Mucosa of gallbladder (tissue), 1 donor: Measurements from ENCODE around the gene KCNH1. TPM values are rescaled to one million over a fixed set of nuclear protein-coding genes. Genes with fewer than 3 reads are reported as not detected.
"Not testable (repeated sequence)": the region's sequence is repeated elsewhere in the genome, so short reads cannot be mapped to it uniquely, and the experiment has no call there.

Experiments used
- DNase-seq: peaks from one replicate; pipeline ENCODE4 v3.0.0-alpha.2; 2020; ENCODE audit warnings: low spot score
- total RNA-seq: library from RNA; stranded (reverse); gene quantifications from one replicate; pipeline ENCODE4 v1.2.1, GENCODE V29; 2021
- donor health status: DM: no; HTN: no; CAD: no.

The KCNH1 gene
- total RNA-seq, 1 donor from 2014 or later: 1.4 TPM

DNA sequence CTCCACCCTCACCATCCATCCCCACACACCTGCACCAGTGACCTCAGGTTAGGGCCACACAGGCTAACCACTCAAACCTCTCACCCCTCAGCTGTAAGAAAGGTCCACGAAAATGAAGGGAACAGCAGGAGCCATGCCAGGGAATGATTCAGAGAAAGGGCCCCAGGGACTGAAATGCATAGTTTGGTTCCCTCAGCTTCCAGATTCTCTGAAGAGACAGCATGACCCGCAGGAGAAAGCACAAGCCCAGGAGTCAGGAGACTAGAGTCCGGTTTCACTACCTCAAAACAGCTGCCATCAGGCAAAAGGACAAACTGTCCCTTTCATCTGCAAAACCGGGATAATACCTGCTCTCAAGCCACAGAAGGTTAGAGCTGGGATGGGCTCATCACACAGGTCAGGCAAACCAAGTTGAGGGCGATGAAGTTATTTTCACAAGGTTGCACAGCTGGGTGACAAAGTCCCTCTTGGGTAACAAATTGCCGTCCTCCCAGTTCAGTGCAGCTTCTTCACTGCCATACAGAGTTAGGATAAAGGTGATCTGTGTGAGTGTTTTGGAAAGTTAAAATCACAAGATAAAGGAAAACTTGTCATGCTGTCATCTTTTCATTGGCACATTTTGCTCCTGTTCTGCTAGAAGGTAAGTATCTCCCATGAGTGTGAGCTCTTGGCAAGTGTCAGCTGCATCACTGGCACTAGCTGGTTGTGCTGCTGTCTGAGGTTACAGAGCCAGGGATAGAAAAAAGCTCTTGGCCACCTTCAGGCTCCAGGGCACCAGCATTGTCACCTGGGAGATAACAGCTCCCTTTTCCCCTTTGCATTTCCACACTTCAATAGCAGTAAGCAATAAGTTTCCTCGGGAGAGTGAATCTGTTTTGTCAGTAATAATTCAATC, 120.4 kb downstream of the KCNH1 start:
- no peak for DNase-seq

DNA sequence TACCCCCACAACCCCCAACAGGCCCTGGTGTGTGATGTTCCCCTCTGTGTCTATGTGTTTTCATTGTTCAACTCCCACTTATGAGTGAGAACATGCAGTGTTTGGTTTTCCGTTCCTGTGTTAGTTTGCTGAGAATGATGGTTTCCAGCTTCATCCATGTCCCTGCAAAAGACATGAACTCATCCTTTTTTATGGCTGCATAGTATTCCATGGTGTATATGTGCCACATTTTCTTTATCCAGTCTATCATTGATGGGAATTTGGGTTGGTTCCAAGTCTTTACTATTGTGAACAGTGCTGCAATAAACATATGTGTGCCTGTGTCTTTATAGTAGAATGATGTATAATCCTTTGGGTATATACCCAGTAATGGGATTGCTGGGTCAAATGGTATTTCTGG, 122.8 kb downstream of the KCNH1 start:
- DNase-seq: not testable (repeated sequence)

GRCh38 chr1:211009944-211010343, 124.0 kb downstream of the KCNH1 start:
- no peak for DNase-seq

- DNase-seq: no peak
Measured at GRCh38 chr1:211007830-211008229, 126.1 kb downstream of the KCNH1 start.

DNA sequence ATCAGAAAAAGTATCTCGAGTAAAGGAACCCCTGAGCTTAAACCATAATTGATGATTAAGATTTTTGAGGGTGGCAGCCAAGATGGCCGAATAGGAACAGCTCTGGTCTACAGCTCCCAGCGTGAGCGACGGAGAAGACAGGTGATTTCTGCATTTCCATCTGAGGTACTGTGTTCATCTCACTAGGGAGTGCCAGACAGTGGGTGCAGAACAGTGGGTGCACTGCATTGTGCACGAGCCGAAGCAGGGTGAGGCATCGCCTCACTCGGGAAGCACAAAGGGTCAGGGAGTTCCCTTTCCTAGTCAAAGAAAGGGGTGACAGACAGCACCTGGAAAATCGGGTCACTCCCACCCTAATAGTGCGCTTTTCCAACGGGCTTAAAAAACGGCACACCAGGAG, 138.0 kb downstream of the KCNH1 start:
- DNase-seq: not testable (repeated sequence)

- no peak for DNase-seq
Measured at GRCh38 chr1:210992837-210993236, 141.1 kb downstream of the KCNH1 start.

DNA sequence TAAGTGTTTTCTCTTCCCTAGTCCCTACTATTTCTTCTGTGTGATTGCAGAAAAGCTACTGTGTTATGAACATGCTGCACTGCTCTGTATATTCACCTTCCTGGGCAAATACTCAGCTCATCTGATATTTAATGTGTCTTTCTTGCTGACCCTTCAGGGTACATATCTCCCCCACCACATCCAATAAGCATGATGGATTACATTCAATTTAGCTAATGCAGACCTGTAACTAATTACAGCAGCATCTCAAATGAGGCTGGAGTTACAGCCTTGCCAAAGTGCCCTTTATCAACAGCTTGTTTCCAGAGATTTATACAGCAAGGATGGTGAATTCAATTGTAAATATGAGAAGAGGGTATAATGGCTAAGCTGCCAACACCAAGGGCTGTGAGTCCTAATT, 144.0 kb downstream of the KCNH1 start:
- no peak for DNase-seq

GRCh38 chr1:210981490-210981889, 152.5 kb downstream of the KCNH1 start:
- DNase-seq: no peak

DNA sequence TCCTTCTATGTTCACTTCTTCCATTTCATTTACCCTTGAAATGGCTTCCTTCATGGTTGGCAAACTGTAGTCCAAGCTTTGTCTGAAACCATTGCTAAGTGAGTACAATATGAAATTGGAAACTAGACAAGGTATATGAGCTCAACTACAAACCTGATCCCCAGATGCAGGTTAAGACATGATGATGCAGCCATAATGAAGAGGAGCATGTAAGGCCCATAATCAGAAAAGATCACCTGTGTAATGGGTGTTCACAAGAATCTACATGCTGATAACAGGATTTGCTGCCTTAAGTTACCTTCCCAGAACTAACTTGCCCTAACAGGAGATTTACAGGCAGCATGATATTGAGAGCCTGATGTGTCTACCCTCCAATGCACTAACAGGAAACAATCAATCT, 153.9 kb downstream of the KCNH1 start:
- DNase-seq: no peak

GRCh38 chr1:210978974-210979354, 155.0 kb downstream of the KCNH1 start:
- no peak for DNase-seq

- no peak for DNase-seq
Measured at GRCh38 chr1:210978316-210978973, 155.5 kb downstream of the KCNH1 start.

- DNase-seq: no peak
Measured at GRCh38 chr1:210951279-210951678, 182.7 kb downstream of the KCNH1 start.

- peak; percentile 34 for DNase-seq
Measured at GRCh38 chr1:210949940-210950546, 183.9 kb downstream of the KCNH1 start.

GRCh38 chr1:210949489-210949888, 184.5 kb downstream of the KCNH1 start:
- no peak for DNase-seq

DNA sequence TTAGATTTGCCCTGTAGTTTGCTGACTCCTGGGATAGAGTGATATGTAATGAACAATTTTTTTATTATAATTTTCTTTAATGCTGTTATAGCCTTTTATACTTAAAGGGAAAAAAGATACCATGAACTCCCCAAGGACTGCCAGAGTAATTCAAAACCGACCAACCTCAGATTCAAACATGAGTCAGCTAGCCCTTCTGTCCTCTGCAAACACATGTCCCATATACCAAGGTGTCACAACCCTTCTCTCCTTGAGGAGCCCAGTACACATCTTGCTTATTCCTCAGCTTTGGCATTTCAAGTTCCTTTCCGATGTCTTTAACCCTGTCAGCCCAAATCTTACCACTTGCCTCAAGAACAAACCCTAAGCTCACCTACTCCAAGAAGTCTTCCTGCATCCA, 184.9 kb downstream of the KCNH1 start:
- DNase-seq: no peak

GRCh38 chr1:210944252-210944651, 189.7 kb downstream of the KCNH1 start:
- no peak for DNase-seq

DNA sequence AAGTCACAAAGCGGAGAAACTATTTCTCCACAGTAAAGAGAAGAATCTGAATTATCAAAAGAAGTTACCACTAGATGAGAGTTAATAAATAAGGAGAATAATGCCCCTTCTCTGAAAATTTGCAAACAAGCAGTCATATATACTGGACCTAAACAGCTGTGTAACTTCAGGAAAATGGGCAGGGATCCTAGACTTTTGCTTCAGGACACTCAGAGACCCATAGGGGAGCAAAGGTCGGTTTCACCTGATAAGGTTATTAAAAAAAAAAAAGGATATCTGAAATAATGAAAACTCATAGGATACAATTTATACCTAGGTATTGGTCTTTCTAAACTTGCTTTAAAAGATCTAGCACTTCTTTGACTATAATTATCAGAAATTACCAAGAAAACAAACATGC, 191.4 kb downstream of the KCNH1 start:
- no peak for DNase-seq

DNA sequence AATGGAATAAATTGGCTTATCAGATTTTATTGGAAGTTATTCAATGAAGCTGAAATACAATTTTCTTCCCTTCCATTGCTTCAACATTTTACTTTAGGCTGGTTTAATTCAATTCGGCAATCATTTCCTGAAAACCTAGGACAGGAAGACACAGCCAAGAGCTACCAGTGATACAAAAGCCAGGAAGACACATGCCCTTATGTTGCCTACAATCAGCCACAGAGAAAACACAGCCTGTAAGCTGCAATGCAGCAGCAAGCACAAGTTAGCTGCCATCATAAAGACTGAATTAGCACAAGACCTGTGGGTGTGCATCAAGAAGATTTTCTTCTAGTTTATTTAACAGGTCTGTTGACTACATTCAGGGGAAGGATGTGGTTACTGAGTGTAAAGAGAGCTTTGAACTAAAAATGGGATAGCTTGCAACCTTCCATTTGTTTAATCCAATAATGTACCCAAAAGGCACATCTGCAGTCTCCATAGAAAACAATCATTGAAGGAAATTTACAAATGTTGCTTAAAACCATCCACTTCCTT, 193.8 kb downstream of the KCNH1 start:
- DNase-seq: no peak

DNA sequence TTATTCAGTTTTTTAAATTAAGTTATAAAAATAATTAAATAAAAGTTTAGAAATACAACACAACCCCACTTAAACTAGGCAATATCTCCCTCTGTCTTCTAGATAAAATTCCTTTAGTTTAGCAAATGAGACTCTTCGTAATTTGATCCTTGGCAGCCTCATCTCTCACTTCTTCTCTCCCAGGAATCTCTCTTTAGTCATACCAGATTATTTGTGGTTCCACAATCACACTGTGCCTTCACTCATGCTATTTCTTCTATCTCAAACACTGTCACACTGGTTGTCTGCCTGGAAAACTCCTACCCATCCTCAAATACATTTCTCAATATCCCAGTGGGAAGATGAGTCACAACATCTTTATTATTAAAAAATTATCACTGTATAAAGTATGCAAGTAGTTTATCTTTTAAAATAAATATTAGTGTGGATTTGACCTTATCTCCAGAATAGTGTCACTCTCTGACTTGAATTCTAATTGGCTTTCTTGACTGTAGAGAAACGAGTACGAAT, 195.5 kb downstream of the KCNH1 start:
- no peak for DNase-seq

DNA sequence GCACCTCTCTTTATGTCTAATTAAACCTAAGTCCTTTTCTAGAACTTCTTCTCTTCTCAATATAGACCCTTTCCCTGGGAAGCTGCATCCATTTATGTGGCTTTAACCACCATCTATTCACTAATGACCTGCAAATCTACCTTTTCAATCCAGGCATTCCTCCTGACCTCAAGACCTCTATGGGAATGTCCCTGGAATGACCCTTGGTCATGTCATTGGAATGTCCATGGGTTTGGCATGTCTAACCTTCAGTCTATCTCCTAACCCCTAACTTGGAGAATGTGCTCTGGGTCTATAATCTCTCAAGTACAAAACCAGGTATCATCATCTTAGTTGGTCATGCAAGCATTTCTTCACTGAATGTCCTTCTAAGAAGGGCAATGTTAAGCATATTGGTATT, 196.1 kb downstream of the KCNH1 start:
- DNase-seq: no peak

DNA sequence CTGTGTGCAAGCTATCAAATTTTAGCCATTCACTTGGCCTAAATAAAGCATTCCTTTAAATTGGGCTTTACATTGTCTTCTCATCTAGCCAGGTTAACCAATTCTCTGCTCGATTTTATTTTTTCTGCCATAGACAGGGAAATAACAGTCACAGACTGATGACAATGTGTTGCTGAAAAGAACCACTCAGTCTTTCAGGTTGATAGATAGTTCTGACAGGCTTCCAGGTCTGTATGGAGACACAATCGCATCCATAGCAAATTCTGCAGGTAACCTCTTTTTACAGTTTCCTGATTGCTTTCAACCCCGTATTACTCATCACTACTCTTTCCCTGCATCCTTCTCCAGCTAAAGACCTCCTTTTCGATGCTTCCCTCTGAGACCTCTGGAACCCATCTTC, 198.0 kb downstream of the KCNH1 start:
- DNase-seq: no peak

DNA sequence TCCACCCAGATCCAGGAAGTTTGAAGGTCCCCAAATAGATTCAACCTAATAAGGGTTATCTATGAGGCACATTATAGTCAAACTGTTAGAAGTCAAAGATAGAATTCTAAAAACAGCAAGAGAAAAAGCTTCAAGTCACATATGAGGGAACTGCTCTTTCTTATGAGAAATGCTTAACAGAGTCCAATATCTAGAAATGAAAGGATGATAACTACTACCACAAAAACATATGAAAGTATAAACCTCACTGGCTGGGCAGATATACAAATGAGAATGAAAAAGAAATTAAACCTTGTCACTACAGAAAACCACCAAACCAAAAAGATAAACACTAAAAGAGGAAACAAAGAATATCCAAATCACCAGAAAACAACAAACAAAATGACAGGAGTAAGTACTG, 201.8 kb downstream of the KCNH1 start:
- DNase-seq: no peak
